GM10266 (cell line): ENCODE measurements around the gene ADCY6.
"Not testable (repeated sequence)": the region's sequence is repeated elsewhere in the genome, so short reads cannot be mapped to it uniquely, and the experiment has no call there.

Source experiments
- DNase-seq: peaks from one replicate; pipeline ENCODE4 v3.0.0; 2012; ENCODE audit errors: extremely low spot score
- CTCF ChIP-seq: IDR thresholded peaks from 2 replicates; pipeline ENCODE4 v1.5.1; 2012; ENCODE audit warnings: mild to moderate bottlenecking, low read depth; ENCODE audit not compliant: control insufficient read depth, insufficient read depth; ENCODE audit errors: missing control alignments

Gene ADCY6

GRCh38 chr12:48744251-48745008 lies 44.5 kb downstream of the ADCY6 start:
- TF ChIP-seq CTCF, result no peak

GRCh38 chr12:48739618-48740269 lies 49.1 kb downstream of the ADCY6 start:
- no peak for TF ChIP-seq CTCF
- no peak for DNase-seq

More at GRCh38 chr12:48744251-48745008, 44.5 kb downstream of the ADCY6 start:
- DNase-seq, result no peak

- no peak for TF ChIP-seq CTCF
Observed at GRCh38 chr12:48736456-48736855, 52.4 kb downstream of the ADCY6 start.

GRCh38 chr12:48728807-48729206 lies 60.1 kb downstream of the ADCY6 start:
- DNase-seq, result no peak
- no peak for TF ChIP-seq CTCF

More at GRCh38 chr12:48736456-48736855, 52.4 kb downstream of the ADCY6 start:
- no peak for DNase-seq

- not testable (repeated sequence) for DNase-seq
Observed at GRCh38 chr12:48720737-48721136, 68.2 kb downstream of the ADCY6 start.

- not testable (repeated sequence) for DNase-seq
Observed at GRCh38 chr12:48720171-48720570, 68.7 kb downstream of the ADCY6 start.

- DNase-seq, result not testable (repeated sequence)
Observed at GRCh38 chr12:48719002-48719401, 69.9 kb downstream of the ADCY6 start.

GRCh38 chr12:48717252-48717695 lies 71.6 kb downstream of the ADCY6 start:
- TF ChIP-seq CTCF, result no peak

GRCh38 chr12:48716493-48717251 lies 72.2 kb downstream of the ADCY6 start, which contains the start of gene CCNT1:
CCNT1 (minus strand) TSS chr12:48716707; CDS start chr12:48716675, 32 bp downstream.
- DNase-seq, result peak; percentile 97
- TF ChIP-seq CTCF, result no peak

More at GRCh38 chr12:48717252-48717695, 71.6 kb downstream of the ADCY6 start:
- peak; percentile 53 for DNase-seq
